Fibroblast of peridontal ligament (primary cell): ENCODE results near the gene ADSL.
"Not testable (repeated sequence)": the region's sequence is repeated elsewhere in the genome, so short reads cannot be mapped to it uniquely, and the experiment has no call there.

Experiments used
- DNase-seq: peaks from one replicate; pipeline ENCODE4 v3.0.0-alpha.2; 2010; ENCODE audit errors: extremely low read depth

The ADSL gene

GRCh38 chr22:40368016-40368415 lies 21.7 kb downstream of the ADSL start:
- no peak for DNase-seq

- no peak for DNase-seq
Measured at GRCh38 chr22:40368836-40369235, 22.5 kb downstream of the ADSL start.

- no peak for DNase-seq
Measured at GRCh38 chr22:40374567-40374966, 28.3 kb downstream of the ADSL start.

- no peak for DNase-seq
Measured at GRCh38 chr22:40376149-40376548, 29.8 kb downstream of the ADSL start.

- DNase-seq = no peak
Measured at GRCh38 chr22:40377931-40378330, 31.6 kb downstream of the ADSL start.

GRCh38 chr22:40378448-40378847 lies 32.1 kb downstream of the ADSL start:
- DNase-seq = not testable (repeated sequence)

- DNase-seq = no peak
Measured at GRCh38 chr22:40381461-40381860, 35.2 kb downstream of the ADSL start.

GRCh38 chr22:40383905-40384304 lies 37.6 kb downstream of the ADSL start:
- peak; percentile 77 for DNase-seq

- no peak for DNase-seq
Measured at GRCh38 chr22:40385036-40385782, 38.9 kb downstream of the ADSL start.

GRCh38 chr22:40387746-40388145 lies 41.4 kb downstream of the ADSL start:
- DNase-seq = no peak

- no peak for DNase-seq
Measured at GRCh38 chr22:40388231-40388630, 41.9 kb downstream of the ADSL start.

GRCh38 chr22:40391417-40391816 lies 45.1 kb downstream of the ADSL start:
- no peak for DNase-seq

GRCh38 chr22:40392618-40393017 lies 46.3 kb downstream of the ADSL start:
- no peak for DNase-seq

GRCh38 chr22:40394607-40395006 lies 48.3 kb downstream of the ADSL start:
- no peak for DNase-seq

- no peak for DNase-seq
Measured at GRCh38 chr22:40395607-40396006, 49.3 kb downstream of the ADSL start.

GRCh38 chr22:40396882-40397281 lies 50.6 kb downstream of the ADSL start:
- DNase-seq = peak; percentile 51

- no peak for DNase-seq
Measured at GRCh38 chr22:40397396-40397795, 51.1 kb downstream of the ADSL start.

- peak; percentile 23 for DNase-seq
Measured at GRCh38 chr22:40399621-40400020, 53.3 kb downstream of the ADSL start.

GRCh38 chr22:40400159-40400558 lies 53.9 kb downstream of the ADSL start:
- no peak for DNase-seq

- no peak for DNase-seq
Measured at GRCh38 chr22:40401532-40401931, 55.2 kb downstream of the ADSL start.

GRCh38 chr22:40401981-40402406 lies 55.7 kb downstream of the ADSL start:
- DNase-seq = no peak

GRCh38 chr22:40403141-40403540 lies 56.8 kb downstream of the ADSL start:
- no peak for DNase-seq

- no peak for DNase-seq
Measured at GRCh38 chr22:40403651-40404050, 57.4 kb downstream of the ADSL start.
